Measurements from ENCODE around the gene GARIN5A.

The GARIN5A gene

DNA sequence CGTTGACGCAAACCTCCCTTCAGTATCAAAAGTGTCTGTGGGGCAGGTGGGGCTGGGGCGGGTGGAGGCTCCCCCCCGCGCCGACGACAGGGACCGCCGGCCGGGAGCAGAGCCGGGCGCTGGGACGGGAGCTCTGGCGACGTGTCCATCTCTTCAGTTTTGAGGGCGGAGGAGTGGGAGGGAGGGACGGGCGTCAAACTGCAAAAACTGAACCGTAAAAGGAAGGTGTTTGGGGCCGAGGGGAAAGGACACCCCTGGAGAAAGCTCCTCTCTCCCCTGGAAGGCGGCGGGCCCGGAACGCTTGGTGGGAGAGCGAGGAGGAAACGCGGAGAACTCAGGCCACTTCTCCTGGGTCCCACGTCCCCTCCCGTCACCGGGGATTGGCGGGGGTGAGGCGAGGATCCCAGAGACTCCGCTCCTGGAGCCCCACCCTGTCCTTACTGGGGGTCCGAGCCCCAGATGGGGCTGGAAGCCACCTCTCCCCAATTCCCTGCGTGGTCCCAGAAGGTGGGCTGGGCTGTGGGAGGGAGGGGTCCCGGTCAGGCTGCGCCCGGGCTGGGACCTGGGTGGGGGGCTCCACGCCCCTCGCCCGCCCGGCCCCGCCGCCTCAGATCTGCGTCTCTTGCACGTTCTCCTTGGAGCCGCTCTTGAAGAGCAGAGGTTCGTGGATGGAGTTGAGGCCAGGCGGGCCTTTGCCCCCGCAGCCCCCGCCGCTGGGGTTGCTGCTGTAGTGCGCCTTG, 40.5 kb upstream of the GARIN5A start:
- DNase-seq (ENCODE audit: low spot score), result no peak
- TF ChIP-seq, protein P1, sequence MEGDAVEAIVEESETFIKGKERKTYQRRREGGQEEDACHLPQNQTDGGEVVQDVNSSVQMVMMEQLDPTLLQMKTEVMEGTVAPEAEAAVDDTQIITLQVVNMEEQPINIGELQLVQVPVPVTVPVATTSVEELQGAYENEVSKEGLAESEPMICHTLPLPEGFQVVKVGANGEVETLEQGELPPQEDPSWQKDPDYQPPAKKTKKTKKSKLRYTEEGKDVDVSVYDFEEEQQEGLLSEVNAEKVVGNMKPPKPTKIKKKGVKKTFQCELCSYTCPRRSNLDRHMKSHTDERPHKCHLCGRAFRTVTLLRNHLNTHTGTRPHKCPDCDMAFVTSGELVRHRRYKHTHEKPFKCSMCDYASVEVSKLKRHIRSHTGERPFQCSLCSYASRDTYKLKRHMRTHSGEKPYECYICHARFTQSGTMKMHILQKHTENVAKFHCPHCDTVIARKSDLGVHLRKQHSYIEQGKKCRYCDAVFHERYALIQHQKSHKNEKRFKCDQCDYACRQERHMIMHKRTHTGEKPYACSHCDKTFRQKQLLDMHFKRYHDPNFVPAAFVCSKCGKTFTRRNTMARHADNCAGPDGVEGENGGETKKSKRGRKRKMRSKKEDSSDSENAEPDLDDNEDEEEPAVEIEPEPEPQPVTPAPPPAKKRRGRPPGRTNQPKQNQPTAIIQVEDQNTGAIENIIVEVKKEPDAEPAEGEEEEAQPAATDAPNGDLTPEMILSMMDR (IDR thresholded peaks at IDR 0.05), result no peak
- H3K27ac ChIP-seq, result no peak overlapping the region
- H3K4me3 ChIP-seq, result no peak overlapping the region

DNA sequence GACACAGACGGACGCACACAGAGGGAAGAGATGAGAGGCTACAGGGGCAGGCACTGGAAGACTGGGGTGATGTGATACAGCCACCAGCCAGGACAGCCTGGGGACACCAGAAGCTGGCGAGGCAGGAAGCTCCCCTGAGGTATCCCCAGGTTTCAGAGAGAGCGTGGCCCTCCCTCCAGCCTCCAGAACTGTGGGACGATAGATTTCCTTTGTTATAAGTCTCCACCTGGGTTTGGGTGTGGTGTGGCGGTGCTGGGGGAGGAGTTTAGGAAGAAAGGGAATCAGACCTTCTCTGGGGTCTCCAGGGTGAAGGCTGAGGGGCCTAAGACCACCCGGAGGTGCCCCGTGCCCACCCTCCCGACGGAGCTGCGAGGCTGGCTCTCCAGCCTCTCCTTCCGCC, 39.8 kb upstream of the GARIN5A start:
- no peak for DNase-seq (ENCODE audit: low spot score)
- no peak overlapping the region for H3K27ac ChIP-seq
- TF ChIP-seq, protein P1 (IDR thresholded peaks at IDR 0.05), result no peak
- H3K4me3 ChIP-seq, result no peak overlapping the region

DNA sequence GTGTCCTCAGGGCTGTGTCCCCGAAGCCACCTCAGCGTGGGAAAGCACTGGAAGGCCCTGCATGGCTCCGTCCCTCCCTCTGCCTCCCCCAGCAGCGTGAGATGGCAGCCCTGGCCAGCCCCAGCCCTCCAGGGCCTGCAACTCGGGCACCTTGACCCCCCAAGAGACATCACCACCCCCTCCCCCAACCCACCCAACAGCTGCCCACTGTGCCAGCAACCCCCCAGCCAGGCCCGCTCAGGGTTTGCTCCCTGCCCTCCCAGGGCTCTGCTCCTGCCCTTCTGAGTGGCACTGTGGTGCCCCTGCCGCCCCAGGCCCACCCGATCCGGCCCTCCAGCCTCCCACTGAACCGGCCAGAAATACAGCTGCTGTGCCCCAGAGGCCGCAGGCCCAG, 38.5 kb upstream of the GARIN5A start:
- TF ChIP-seq, protein P1 (IDR thresholded peaks at IDR 0.05), result no peak
- no peak overlapping the region for H3K4me3 ChIP-seq
- no peak overlapping the region for H3K27ac ChIP-seq
- no peak for DNase-seq (ENCODE audit: low spot score)

DNA sequence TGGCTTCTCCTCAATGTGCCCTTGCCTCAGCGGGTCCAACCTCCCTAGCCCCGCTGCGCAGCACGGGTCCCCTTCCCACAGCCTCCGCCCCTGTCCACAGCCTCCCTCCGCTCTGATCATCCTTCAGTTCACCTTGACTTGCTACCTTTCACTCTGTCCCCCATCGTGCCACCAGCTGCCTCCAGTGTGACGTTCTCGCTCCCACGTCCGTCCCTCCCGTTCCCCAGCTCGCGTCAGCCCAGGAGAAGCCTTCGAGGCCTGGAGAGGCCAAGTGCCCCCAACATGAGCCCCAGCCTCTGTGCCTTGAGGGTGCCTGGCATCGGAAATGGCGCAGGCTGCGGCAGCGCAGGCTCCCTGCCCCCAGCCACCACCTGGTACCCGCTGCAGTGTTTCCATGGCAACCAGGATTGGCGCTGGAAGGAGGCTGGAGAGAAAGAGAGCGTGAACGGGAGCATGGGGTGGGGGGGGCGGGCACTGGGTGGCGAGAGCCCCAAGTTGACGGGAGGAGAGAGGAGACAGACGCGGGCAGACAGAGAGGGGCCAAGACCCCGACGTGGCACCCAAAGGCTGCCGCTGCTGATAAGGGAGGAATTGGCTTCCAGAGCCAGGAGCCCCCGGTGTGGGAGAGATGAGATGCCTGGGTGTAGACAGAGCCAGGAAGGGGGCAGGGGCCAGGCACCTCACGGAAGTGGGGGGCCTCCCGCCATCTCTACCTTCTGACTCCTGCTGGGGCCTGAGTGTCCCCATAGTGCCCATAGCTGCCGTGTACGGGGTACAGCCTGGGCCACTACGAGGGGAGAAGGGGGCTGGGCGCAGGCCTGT, 37.9 kb upstream of the GARIN5A start:
- TF ChIP-seq, protein P1 (IDR thresholded peaks at IDR 0.05), result no peak

DNA sequence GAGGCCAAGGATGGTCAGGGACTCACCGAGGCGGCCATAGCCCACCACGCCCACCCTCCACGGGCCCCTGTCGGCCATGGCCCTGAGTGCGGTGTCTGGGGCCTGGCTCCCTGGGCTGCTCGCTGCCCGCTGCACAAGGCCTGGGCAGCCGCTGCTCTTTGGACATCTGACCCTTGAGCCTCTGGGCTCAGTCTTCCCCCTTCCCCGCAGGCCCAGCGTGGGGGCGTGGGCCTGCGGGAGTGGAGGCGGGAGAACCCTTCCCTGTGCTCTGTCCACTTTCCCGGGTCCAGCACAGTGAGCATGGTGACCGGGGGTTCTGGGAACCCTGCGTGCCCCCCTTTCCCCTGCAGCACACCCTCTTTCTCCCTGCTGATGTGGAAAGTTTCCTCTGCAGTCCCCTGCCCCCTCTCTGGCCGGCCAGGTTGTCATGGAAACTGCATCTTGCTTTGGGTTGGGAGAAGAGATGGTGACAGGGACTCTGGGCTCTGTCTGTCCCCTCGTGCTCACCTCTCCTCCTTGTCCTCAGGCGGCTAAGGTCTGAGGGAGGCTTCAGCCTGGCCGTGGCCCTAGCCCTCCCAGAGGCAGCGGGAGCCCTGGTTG, 37.2 kb upstream of the GARIN5A start, which contains the start of gene ASPDH:
ASPDH (minus strand) TSS at position 168 of the 600 bp plus-strand sequence; CDS start at position 78, 90 bp downstream.
- no peak for DNase-seq (ENCODE audit: low spot score)
- H3K27ac ChIP-seq, result no peak within 1 kb of the TSS
- H3K4me3 ChIP-seq, result no peak within 1 kb of the TSS

More for the DNA sequence above, 37.9 kb upstream of the GARIN5A start:
- H3K4me3 ChIP-seq, result no peak overlapping the region
- no peak for DNase-seq (ENCODE audit: low spot score)
- no peak overlapping the region for H3K27ac ChIP-seq

DNA sequence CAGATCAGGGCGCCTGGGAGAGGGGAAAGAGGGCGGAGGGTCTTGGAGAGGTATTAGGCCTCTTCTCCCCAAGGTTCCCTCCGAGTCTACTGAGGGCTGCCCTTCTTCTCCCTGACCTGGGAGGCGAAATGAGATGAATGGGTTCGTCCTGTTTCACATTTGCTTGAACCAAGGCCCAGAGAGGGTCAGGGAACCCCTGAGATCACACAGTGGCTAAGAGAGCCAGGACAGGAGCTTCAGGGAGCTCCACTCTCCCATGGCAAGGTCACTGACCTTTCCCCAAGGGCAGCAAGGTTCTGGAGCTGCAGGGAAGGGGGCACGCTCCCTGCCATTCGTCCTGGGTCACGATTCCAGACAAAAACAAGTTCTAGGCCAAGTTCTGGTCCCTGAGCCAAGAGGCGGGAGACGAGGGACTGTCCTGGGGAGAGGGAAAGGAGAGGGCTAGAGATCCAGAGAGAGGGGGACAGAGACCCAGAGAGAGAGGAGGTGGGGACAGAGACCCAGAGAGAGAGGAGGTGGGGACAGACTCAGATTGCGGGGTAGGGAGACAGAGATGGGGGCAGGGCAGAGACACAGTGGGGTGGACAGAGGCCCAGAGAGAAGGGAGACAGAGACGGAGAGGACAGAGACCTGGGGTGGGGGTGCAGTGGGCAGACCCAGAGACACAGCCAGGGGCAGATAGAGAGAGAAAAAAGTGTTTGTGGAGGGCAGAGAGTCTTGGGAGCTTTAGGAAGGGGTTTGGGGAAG, 36.5 kb upstream of the GARIN5A start:
- no peak for DNase-seq (ENCODE audit: low spot score)
- no peak overlapping the region for H3K4me3 ChIP-seq
- H3K27ac ChIP-seq, result no peak overlapping the region
- TF ChIP-seq, protein P1 (IDR thresholded peaks at IDR 0.05), result no peak

More for the DNA sequence above, 37.2 kb upstream of the GARIN5A start, which contains the start of gene ASPDH:
- TF ChIP-seq, protein P1 (IDR thresholded peaks at IDR 0.05), result no peak

Data from coronary artery (tissue), 2 donors.